IMR-90 (cell line): ENCODE measurements around the gene MIEN1. TPM values are rescaled to one million over a fixed set of nuclear protein-coding genes. Genes with fewer than 3 reads are reported as not detected.

ENCODE experiments used
- ATAC-seq: fragments of 200-7000 bp; cut with Tn5 transposase; 2 replicates; pipeline ENCODE4 v1.9.1; 2020; ENCODE audit warnings: low read depth, mild to moderate bottlenecking, moderate library complexity
- BruUV-seq: library from RNA; stranded (reverse); fragments of 400-500 nt; replicated peaks from 2 replicates; lab custom pipeline; 2021; lab: Mats Ljungman, UMichigan
- CTCF ChIA-PET: fragments of 300-600 bp; formaldehyde crosslinking; extraction: SDS; loops from one replicate; lab custom pipeline; 2021; ENCODE audit warnings: antibody characterized with exemption; lab: Yijun Ruan, JAX
- POLR2A ChIA-PET: fragments of 300-600 bp; sonication (Branson Sonifier 250); formaldehyde crosslinking; loops from one replicate; lab custom pipeline; 2022; ENCODE audit warnings: antibody characterized with exemption; ENCODE audit not compliant: unreplicated experiment; lab: Charles Lee
- DNase-seq: peaks from one replicate; pipeline ENCODE4 v3.0.0; 2013
- H2AFZ ChIP-seq: replicated peaks from 2 replicates; pipeline ENCODE3; 2013; ENCODE audit warnings: low read length, mild to moderate bottlenecking; ENCODE audit not compliant: poor library complexity
- H2AK5ac ChIP-seq: 2 replicates; pipeline ENCODE4 v1.6.1; 2013; ENCODE audit warnings: low read depth, low read length, inconsistent platforms
- H2AK9ac ChIP-seq: replicated peaks from 2 replicates; pipeline ENCODE3; 2013; ENCODE audit warnings: mild to moderate bottlenecking, low read depth, low read length, moderate library complexity; ENCODE audit not compliant: poor library complexity
- H2BK120ac ChIP-seq: 2 replicates; pipeline ENCODE4 v1.6.1; 2013; ENCODE audit warnings: low read depth, low read length, inconsistent platforms
- H2BK15ac ChIP-seq: 3 replicates; pipeline ENCODE4 v1.6.1; 2013; ENCODE audit warnings: low read depth, low read length, inconsistent platforms
- H2BK20ac ChIP-seq: 2 replicates; pipeline ENCODE4 v1.6.1; 2013; ENCODE audit warnings: low read depth, mild to moderate bottlenecking, inconsistent platforms, low read length, moderate library complexity
- H2BK5ac ChIP-seq: 2 replicates; pipeline ENCODE4 v1.6.1; 2013; ENCODE audit warnings: mild to moderate bottlenecking, low read depth, low read length, inconsistent platforms; ENCODE audit not compliant: poor library complexity, severe bottlenecking
- H3K14ac ChIP-seq: replicated peaks from 2 replicates; pipeline ENCODE4 v1.6.1; 2013; ENCODE audit warnings: low read depth, low read length, inconsistent platforms
- H3K18ac ChIP-seq: 2 replicates; pipeline ENCODE4 v1.6.1; 2013; ENCODE audit warnings: low read depth, low read length, control low read depth
- H3K23ac ChIP-seq: 2 replicates; pipeline ENCODE4 v1.6.1; 2013; ENCODE audit warnings: low read depth, low read length, inconsistent platforms
- H3K27ac ChIP-seq: 2 replicates; pipeline ENCODE4 v1.5.1; 2013; ENCODE audit warnings: mild to moderate bottlenecking, control low read depth, low read length; ENCODE audit not compliant: insufficient read depth
- H3K27me3 ChIP-seq: 2 replicates; pipeline ENCODE4 v1.6.1; 2013; ENCODE audit warnings: low read length; ENCODE audit not compliant: control insufficient read depth, insufficient read depth
- H3K36me3 ChIP-seq: 2 replicates; pipeline ENCODE4 v1.6.1; 2013; ENCODE audit warnings: low read length, mixed read lengths; ENCODE audit not compliant: control insufficient read depth, insufficient read depth
- H3K4ac ChIP-seq: 2 replicates; pipeline ENCODE4 v1.6.1; 2013; ENCODE audit warnings: low read depth, low read length, inconsistent platforms
- H3K4me1 ChIP-seq: 2 replicates; pipeline ENCODE4 v1.6.1; 2013; ENCODE audit warnings: low read length, mixed read lengths; ENCODE audit not compliant: control insufficient read depth, insufficient read depth
- H3K4me2 ChIP-seq: 2 replicates; pipeline ENCODE4 v1.6.1; 2013; ENCODE audit warnings: low read depth, mild to moderate bottlenecking, control low read depth, low read length, moderate library complexity
- H3K4me3 ChIP-seq: 2 replicates; pipeline ENCODE4 v1.5.1; 2013; ENCODE audit warnings: low read depth, mild to moderate bottlenecking, control low read depth, low read length, moderate library complexity; ENCODE audit not compliant: insufficient read depth
- H3K56ac ChIP-seq: 2 replicates; pipeline ENCODE4 v1.6.1; 2013; ENCODE audit warnings: low read length, inconsistent platforms; ENCODE audit not compliant: insufficient read depth; ENCODE audit errors: extremely low read depth
- H3K79me1 ChIP-seq, 2 experiments: 2 replicates each; pipeline ENCODE4 v1.6.1; 2013; ENCODE audit warnings: low read length in 2 of 2, inconsistent platforms in 1 of 2, low read depth in 1 of 2
- H3K9ac ChIP-seq: 2 replicates; pipeline ENCODE4 v1.6.1; 2013; ENCODE audit warnings: low read depth, low read length, control low read depth
- H3K9me1 ChIP-seq: 2 replicates; pipeline ENCODE4 v1.6.1; 2013; ENCODE audit warnings: low read length, inconsistent platforms; ENCODE audit not compliant: insufficient read depth
- H3K9me3 ChIP-seq: 2 replicates; pipeline ENCODE4 v1.6.1; 2013; ENCODE audit warnings: low read length; ENCODE audit not compliant: control insufficient read depth, insufficient read depth
- H4K20me1 ChIP-seq: 2 replicates; pipeline ENCODE4 v1.6.1; 2013; ENCODE audit warnings: low read length, inconsistent platforms; ENCODE audit not compliant: insufficient read depth
- H4K5ac ChIP-seq: 2 replicates; pipeline ENCODE4 v1.6.1; 2013; ENCODE audit warnings: mild to moderate bottlenecking, low read depth, low read length, control low read depth
- H4K8ac ChIP-seq, 2 experiments: 2 replicates each; pipeline ENCODE4 v1.6.1; 2013; ENCODE audit warnings: low read depth in 2 of 2, low read length in 2 of 2, control low read depth in 1 of 2, inconsistent platforms in 1 of 2
- H4K91ac ChIP-seq: 2 replicates; pipeline ENCODE4 v1.6.1; 2013; ENCODE audit warnings: low read depth, low read length, inconsistent platforms; ENCODE audit not compliant: insufficient read depth
- BHLHE40 ChIP-seq: fragments of 150-350 bp; IDR thresholded peaks from 2 replicates; pipeline ENCODE4 v1.6.1; 2016; ENCODE audit warnings: mild to moderate bottlenecking, low read depth, low read length
- MAZ ChIP-seq: IDR thresholded peaks from 2 replicates; pipeline ENCODE4 v1.6.1; 2012; ENCODE audit warnings: low read depth, mild to moderate bottlenecking, low read length, improper control_type of control experiment, moderate library complexity, borderline replicate concordance
- RFX5 ChIP-seq: IDR thresholded peaks from 2 replicates; pipeline ENCODE4 v1.8.0; 2012; ENCODE audit warnings: low read depth, mild to moderate bottlenecking, low read length, moderate library complexity
- SMC3 ChIP-seq: fragments of 150-350 bp; IDR thresholded peaks from 2 replicates; pipeline ENCODE4 v1.6.1; 2016; ENCODE audit warnings: low read depth, mild to moderate bottlenecking, antibody characterized with exemption, low read length, moderate library complexity
- WGBS, 2 experiments: methylation state at CpG; one replicate each; pipeline versions ENCODE4 v1.1.5 to v1.1.7; 2013; ENCODE audit warnings: missing lambda C conversion rate in 2 of 2; ENCODE audit not compliant: insufficient read length in 1 of 2; ENCODE audit errors: extremely low coverage in 2 of 2; 5-methylcytosine and 5-hydroxymethylcytosine counted together
- dilution Hi-C: fragments of 300-500 bp; cut with HindIII; formaldehyde crosslinking; loops from one replicate; pipeline ENCODE4 v1.14.3; 2018; ENCODE audit warnings: low sequenced_read_pairs; ENCODE audit not compliant: unreplicated experiment
- in situ Hi-C: fragments of 300-500 bp; cut with MboI; formaldehyde crosslinking; loops from 3 replicates; pipeline ENCODE4 v1.14.3; 2019; ENCODE audit warnings: low sequenced_read_pairs, inconsistent platforms, mixed read lengths
- intact Hi-C: fragments of 100-400 bp; cut with micrococcal nuclease; formaldehyde crosslinking; loops from 2 replicates; pipeline ENCODE4 v1.10.0; 2022
- polyA plus RNA-seq, 3 experiments: library from polyadenylated mRNA; depleted of rRNA; stranded (reverse); fragments of >200 nt; gene quantifications; 2 replicates each; pipeline ENCODE4 v1.2.3, GENCODE V29; 2012; ENCODE audit warnings: low replicate concordance in 1 of 3
- total RNA-seq: library from RNA; depleted of rRNA; stranded (reverse); fragments of >200 nt; gene quantifications from 2 replicates; pipeline ENCODE4 v1.2.3, GENCODE V29; 2012

MIEN1 gene
- total and polyA plus RNA-seq, 2 of the 4 experiments (the other 2 are of a cell fraction), result 20.3 to 75.6 TPM

DNA sequence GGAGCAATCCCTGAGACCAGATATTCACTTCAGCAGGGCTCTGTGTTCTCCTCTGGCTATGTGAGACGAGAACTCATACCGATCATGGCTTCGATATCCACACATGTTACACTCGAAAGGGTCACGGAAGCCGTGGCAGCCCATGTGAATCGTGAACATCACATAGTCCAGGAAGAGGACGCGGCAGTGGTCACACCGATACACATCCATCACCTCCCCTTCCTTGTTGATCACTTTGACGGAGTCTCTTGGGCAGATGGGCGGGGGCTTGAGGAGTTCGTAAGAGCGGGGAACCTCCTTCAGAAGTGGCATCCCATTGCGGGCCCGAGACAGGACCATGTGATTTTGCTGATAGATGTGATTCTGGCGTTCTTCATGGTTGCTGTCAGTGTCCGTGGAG is 35.4 kb upstream of the MIEN1 start:
- no peaks in the 10 kb centered on the region for H3K79me1 ChIP-seq
- no peak overlapping the region for H3K9ac ChIP-seq
- no TSS peak for BruUV-seq
- no peak overlapping the region for H3K56ac ChIP-seq
- H2BK15ac ChIP-seq, result no peak overlapping the region
- 89% methylated on average over 4 of the region's 18 CpGs; no CpG with 5 or more reads in 1 of the 2 experiments for WGBS, 2 experiments
- H2AK9ac ChIP-seq, result no peak overlapping the region
- H3K4ac ChIP-seq, result no peak overlapping the region
- no peak overlapping the region for H2BK20ac ChIP-seq
- no peak overlapping the region for H3K18ac ChIP-seq
- ATAC-seq (no peak), DNase-seq (no peak)
- no peak overlapping the region for H3K23ac ChIP-seq
- intact Hi-C loops, result no loop called here
- no peak overlapping the region for H3K4me3 ChIP-seq
- CTCF ChIA-PET, result no interaction called here
- POLR2A ChIA-PET, result no interaction called here
- no peaks in the 10 kb centered on the region for H3K36me3 ChIP-seq
- no peak overlapping the region for H4K5ac ChIP-seq
- H3K14ac ChIP-seq, result no peak overlapping the region
- TF ChIP-seq RFX5 (no peak), BHLHE40 (no peak), MAZ (no peak), SMC3 (no peak)
- no peak overlapping the region for H3K4me2 ChIP-seq
- no peaks in the 10 kb centered on the region for H3K4me1 ChIP-seq
- no peak overlapping the region for H2AFZ ChIP-seq
- dilution Hi-C loops, result no loop called here
- H2BK120ac ChIP-seq, result no peak overlapping the region
- H4K8ac ChIP-seq, result no peak overlapping the region
- H3K9me3 ChIP-seq, result peaks cover 7% of the 10 kb centered on the region
- no peaks in the 10 kb centered on the region for H3K9me1 ChIP-seq
- no peak overlapping the region for H2BK5ac ChIP-seq
- H3K27ac ChIP-seq, result no peak overlapping the region
- H3K27me3 ChIP-seq, result peaks cover 43% of the 10 kb centered on the region
- H2AK5ac ChIP-seq, result no peak overlapping the region
- no peak overlapping the region for H4K91ac ChIP-seq
- in situ Hi-C loops, result no loop called here
- H4K20me1 ChIP-seq, result no peaks in the 10 kb centered on the region
